Activated T-helper 1 cell treated with anti-CD3 and anti-CD28 coated beads, Interleukin-2, amount 50 U/mL, for 16 hours (primary cell): ENCODE measurements around the gene SPATA17.
"Not testable (repeated sequence)": the region's sequence is repeated elsewhere in the genome, so short reads cannot be mapped to it uniquely, and the experiment has no call there.

Source experiments
- DNase-seq, 2 donors: peaks; one replicate each; pipeline ENCODE4 v3.0.0-alpha.2; 2020; ENCODE audit warnings: low read depth in 1 of 2, low spot score in 1 of 2

Gene SPATA17, protein sequence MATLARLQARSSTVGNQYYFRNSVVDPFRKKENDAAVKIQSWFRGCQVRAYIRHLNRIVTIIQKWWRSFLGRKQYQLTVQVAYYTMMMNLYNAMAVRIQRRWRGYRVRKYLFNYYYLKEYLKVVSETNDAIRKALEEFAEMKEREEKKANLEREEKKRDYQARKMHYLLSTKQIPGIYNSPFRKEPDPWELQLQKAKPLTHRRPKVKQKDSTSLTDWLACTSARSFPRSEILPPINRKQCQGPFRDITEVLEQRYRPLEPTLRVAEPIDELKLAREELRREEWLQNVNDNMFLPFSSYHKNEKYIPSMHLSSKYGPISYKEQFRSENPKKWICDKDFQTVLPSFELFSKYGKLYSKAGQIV

DNA sequence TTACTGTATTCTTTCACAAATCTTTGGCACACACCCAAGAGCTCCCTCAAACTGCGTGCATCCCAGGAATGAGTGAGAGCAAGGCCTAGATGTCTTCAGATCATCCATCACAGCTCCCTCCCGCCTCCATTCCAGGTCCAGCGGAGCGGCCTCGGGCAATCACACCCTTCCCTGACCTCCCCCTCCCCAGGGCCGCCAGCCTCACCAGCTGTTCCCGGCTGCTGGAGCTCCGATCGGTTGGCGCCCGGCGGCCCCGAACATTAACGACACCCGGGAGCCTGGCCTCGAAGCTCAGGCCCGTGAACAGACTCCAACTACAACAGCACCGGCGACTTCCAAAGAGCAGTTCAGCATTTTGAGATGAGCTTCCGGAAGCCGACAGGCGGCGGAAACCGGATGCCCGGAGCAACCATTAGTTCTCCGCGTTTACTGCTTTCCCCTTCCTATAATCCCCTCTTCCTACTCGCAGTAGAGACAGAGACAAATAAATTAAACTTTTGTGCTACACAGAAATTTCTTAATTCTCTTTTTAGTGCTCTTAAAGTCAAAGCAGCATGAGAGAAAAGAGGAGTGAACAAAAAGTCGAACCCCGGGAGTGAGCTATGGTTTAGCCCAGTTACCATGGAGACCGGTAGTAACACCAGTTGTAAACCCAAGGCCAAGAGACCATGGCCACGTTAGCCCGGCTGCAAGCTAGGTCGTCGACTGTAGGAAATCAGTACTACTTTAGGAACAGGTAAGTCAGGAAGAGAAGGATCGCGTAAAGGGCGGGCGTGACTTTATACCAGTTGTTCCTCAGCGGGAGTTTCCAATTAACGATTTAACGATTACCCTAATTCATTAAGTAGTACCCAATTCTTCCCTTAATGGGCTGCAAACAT lies at the start of gene SPATA17, which contains the start of gene GPATCH2:
SPATA17 (plus strand) TSS at position 634 of the 881 bp plus-strand sequence; CDS start at position 669, 35 bp downstream.
GPATCH2 (minus strand) TSS at position 380 of the 881 bp plus-strand sequence; CDS start at position 261, 119 bp downstream.
- DNase-seq = peak; percentile 53 to 65

DNA sequence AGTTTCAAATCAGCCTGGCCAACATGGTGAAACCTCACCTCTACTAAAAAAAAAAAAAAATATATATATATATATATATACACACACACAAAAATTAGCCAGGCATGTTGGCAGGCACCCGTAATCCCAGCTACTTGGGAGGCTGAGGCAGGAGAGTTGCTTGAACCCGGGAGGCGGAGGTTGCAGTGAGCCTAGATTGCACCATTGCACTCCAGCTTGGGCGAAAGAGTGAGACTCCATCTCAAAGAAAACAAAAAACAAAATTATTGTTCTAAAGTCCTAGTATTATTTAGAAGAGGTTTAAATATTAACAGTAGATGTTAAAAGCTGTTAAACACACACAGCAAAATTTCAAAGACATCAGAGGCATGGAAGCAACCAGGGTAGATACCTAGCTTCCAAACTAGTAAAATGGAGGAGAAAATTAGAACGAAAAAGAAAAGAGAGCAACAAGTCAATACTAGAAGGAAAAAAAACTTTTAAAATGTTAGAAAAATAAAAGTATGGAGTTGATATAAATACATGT lies 46.8 kb upstream of the SPATA17 start:
- not testable (repeated sequence) for DNase-seq

DNA sequence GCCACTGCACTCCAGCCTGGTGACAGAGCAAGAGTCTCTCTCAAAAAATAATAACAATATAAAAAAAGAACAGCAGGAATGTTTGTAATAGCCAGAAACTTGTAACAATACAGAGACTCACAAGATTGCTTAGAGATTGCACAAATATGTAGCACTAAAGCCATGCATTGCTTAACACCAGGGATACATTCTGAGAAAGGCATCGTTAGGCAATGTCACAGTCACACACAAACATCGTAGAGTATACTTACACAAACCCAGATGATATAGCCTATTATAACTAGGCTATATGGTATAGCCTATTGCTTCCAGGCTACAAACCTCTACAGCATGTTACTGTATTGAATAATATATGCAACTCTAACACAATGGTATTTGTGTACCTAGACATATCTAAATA lies 45.6 kb upstream of the SPATA17 start:
- DNase-seq = no peak

DNA sequence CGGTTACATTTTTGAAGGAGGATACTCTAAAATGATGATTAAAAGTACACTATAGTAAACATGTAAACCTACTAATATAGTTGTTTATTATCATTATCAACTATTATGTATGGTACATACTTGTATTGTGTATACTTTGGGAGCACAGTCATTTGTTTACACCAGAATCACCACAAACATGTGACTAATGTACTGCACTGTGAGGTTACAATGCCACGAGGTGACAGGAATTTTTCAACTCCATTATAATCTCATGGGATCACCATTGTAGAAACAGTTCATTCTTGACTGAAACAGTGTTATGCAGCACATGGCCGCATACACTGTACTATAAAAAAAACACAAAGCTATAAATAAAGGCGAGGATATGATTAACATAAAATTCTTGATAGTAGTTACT lies 44.6 kb upstream of the SPATA17 start:
- DNase-seq = no peak

DNA sequence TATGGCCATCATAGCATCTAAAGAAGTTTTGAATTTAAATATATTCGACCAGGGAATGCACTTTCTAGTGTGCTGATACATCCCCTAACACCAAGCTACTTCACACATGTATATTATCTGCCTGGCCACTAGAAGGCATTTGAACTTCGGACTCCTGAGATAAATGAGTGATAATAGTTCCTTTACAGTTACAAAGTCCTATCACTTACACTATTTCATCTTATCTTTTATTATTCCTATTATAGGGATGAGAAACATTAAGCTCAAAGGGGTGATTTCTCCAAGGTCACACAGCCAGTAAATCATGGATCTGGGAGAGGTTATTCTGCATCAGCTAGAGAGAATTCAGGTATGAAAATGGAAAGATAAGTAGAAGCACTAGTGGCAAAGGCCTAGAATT lies 40.5 kb upstream of the SPATA17 start:
- no peak for DNase-seq

DNA sequence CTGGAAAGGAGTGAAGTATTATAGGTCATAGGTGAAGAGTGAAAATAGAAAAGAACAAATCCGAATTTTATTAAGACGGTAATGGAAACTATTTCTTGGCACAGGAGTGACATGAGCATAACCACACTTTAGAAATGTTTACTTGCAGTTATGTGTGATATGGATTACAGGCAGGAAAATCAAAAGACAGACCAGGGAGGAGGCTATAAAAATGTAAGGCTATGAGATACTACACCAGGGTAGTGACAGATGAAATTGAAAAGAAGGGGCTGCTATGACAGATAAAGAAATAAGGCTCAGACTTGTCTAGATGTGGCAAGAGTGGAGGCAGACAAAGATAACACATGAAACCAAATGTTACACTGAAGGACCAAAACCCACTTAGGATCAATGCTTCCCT lies 32.0 kb upstream of the SPATA17 start:
- DNase-seq = no peak

DNA sequence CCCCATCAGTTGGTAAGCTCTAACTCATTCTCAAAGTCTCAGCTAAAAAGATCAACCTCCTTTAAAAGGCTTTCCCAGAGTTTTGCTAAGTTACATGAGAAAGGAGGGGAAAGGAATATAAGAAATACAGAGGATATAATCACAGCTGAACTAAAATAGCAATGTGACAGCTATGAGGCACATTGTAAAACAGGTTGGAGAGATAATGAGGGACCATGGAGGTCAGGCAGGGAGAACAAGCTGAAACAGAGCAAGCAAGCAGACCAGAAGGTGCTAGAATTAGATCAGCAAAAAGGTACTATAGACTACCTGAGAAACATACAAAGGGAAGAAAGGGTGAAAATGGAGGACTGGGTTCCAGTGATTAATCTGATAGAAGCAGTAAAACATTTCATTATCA lies 28.8 kb upstream of the SPATA17 start:
- DNase-seq = no peak

DNA sequence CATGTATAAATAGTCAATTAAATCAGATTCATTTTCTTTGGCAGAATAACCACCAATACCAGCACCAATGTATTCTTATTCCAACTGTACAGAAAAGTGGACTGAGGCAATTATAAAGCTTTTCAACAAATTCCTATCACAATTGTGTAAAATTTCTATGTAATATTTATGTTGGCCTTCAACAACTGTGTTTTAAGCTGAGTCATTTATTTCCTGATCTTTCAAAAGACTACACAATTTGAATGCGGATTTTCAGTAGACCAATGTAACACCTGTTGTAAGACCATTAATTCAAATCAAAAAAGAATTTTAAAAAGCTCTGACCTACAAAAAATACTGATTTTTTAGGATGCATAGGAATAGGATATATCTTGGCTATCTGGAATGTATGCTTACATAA lies 25.8 kb upstream of the SPATA17 start:
- DNase-seq = no peak

DNA sequence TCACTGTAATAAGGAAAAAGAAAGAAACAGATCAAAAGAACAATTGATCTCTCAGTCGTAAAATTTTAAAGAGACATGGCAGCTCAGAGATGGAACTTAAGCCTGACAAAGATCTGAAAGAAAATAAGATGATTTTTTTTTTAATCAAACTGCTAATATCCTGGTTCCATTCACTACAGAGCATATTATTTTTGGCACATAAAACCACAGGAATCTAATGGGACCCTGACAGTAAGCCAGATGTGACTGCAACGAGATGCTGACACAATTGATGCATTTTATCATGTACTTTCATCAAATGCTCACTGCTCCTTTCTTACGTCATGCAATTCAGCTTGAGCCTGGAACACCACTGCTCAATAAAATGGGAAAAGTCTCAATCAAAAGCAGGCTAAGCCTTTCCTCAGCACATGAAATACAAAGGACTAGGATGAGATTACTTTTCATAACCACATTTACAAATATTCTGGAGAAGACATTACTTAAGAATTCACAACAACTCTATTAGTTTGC lies 16.9 kb upstream of the SPATA17 start:
- DNase-seq = no peak

DNA sequence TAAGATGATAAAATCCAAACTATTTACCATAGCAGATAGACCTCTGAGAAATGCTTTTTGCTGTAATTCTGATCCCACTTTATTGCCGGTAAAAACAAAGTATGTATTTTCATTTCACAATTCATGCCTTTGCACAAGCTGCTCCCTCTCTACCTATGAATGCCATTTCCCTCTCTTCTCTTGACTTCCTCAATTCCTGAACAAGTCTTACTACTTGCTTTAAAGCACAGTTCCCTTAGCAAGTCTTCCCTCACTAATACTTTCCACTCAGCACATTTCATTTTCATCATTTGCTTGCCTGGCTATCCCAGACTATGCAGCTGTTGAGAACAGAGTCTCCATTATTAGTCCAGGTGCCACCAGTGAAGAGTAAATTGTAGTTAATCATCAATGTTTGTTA lies 14.0 kb upstream of the SPATA17 start:
- no peak for DNase-seq

DNA sequence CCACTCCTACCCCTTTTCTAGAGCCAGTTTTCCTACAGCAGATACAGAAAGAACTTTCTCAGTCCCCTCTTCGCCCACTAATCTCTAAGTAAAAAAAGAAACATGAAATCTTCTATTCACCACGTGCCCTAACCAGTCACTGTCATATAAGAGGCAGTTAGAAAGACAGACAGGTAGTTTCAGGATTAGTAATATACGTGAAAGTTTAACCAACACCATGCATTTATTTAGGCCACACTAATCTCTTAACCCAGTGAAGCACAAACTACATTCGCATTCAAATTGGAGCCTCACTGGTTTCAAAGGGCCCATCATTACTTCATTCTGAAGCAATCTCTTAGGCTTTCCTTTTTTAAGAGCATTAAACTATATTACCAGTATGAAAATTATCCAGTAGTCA lies 10.3 kb upstream of the SPATA17 start:
- no peak for DNase-seq

DNA sequence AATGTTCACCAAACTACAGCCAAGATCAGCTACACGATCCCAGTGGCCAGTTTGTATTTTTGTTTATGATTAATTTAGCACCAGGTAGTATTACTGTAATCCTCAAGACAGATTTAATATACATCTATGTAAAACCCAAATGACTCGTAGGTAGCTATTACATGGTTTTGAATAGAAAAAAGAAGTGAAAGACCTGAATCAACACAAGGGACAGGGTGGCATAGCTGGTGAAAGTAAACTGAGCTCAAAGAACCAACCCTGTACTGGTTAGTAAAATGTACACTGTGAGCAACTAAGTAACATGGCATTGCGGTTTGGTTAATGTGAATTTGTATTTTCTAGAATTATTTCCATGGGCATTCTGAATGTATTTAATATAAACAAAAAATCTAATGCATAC lies 9.1 kb upstream of the SPATA17 start:
- DNase-seq = no peak

DNA sequence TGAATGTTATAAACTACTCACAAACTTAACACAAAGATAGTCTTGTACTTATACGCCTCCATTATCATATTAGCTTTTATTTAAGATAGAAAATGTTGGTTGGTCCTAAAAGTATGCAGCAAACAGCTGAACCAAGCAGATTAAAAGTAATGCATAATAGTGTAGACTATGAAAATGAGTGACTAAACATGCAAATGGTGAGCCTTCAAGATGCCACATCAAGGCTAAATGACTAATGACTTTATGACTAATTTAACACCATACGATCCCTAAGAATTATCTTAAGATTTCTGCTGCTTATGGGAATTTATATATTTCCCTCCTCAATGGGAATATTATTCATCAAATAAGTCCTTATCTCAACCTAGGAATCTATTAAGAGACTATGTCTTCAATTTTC lies 4.8 kb upstream of the SPATA17 start:
- DNase-seq = no peak

DNA sequence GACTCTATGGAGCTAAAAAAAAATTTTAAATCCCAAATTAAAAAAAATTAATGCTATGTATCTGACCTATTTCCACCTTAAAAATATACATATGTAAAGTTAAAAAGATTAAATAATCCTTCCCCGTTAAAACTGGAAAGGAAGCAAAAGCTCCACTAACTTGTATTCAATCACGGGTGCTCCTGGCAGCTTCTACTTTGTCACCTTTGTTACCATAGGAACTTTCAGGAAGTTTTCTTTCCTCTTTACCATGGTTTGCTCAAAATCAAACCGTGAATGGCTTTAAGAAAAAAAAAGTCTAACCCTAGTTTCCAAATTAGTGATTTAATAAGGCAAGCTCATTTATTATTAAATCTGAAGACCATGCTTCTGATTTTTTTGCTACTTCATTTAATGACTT lies 3.7 kb upstream of the SPATA17 start:
- DNase-seq = no peak

DNA sequence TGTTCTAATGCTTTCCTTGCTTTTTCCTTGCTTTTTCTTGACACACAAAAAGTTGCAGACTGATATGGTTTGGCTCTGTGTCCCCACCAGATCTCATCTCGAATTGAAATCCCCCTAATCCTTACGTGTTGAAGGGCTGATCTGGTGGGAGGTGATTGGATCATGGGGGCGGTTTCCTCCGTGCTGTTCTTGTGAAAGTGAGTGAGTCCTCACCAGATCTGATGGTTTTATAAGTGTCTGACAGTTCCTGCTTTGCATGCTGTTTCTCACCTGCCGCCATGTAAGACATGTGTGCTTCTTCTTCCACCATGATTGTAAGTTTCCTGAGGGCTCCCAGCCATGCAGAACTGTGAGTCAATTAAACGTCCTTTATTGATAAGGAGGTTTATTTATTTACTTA lies 11.3 kb downstream of the SPATA17 start:
- no peak for DNase-seq

DNA sequence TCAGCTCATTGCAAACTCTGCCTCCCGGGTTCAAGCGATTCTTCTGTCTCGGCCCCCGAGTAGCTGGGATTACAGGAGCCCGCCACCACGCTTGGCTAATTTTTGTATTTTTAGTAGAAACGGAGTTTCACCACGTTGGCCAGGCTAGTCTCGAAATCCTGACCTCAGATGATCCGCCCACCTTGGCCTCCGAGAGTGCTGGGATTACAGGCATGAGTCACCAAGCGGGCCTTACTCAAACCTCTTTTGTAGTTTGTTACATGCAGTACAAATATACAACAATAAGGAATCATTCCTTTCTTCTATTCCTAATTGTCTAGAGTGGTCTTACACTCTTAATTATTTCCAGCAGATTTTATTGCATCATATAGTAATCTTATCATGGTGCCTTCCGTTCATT lies 16.6 kb downstream of the SPATA17 start:
- DNase-seq = no peak

DNA sequence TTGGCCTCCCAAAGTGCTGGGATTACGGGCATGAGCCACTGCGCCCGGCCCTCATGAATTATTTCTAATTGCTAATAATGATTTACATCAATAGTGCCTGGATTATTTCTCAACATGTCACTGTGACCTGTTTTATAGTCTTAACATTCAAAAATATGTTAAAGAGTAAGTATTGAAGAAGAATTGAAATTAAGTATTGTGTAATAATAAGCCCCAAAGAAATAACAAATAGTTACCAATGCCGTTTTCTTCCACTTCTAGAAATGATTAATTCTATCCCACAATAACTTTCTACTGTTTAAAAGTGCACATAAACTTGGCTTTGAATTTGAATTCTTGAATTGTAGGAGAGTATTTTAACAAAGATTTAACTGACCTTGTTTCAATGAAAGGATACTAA lies 19.5 kb downstream of the SPATA17 start:
- DNase-seq = no peak

DNA sequence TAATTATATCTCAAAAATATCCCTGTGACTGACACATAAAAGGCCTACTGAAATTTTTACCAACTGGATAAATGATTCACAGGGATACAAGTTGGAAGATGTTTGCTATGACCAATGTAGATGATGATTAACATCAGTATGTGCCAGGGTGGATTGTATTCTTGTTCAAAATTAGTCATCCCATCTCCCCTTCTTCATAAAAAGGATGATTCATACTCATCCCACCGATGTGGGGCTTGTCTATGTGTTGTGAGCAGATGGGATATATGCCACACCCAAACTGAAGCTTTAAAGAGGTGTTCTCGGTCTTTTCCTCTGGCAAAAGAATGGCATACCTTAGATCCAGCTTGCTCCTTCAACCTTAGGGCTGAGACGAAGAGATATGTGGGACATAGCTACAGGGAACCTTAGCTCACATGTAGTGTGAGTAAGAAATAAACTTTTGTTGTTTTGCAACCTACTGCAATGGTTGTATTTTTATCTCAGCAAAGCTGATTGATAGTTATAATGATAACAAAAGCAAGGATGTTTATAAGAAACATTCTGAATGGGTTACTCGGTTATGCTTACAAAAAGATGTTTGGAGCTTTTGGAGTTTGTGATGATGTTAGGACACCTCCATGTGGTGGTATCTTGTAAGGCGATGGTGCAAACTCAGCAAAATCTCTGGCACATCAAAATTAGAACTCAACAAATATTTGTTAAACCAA lies 29.4 kb downstream of the SPATA17 start:
- no peak for DNase-seq

DNA sequence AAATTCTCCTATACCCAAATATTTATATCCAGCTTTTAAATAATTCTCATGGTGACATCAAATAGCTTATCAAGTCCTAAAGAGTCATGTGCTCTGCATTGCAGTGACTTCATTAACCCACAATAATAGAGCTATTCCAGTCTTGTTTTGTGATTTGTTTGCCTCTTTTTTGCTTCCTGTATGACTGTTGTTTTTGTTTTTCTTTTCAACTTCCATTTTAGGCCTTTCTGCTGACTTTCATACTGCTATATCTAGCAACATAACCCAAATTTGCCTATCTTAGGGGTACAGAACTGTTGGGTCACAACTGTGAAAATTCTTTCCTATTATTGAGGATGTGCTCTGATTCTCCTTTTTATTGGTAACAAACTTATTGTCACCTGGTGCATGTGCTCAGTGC lies 30.3 kb downstream of the SPATA17 start:
- no peak for DNase-seq

DNA sequence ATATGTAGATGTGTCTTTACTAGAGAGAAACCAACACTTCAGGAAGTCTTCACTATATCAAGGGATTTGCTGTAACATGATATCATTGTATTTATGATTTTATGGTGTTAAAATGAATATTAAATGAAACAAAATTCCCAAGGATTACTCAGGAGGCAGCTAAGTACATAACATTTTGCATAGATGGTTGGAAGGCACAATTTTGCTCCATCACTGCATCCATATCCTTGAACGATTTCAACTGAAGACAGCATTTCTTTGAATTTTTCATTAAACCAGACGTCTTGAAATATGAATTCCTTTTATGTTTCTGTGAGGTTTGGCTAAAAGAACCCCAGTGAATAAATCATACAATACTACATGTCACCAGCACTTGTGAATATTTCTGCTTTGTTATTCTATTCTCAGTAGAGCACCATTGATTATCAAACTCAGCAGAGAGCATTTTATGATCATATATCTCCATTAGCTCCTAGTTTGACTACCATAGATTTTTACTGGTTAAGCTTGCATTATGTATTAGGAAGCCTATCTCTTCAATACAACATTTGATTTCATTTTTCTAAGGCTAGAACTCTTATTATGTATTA lies 37.3 kb downstream of the SPATA17 start:
- DNase-seq = no peak

DNA sequence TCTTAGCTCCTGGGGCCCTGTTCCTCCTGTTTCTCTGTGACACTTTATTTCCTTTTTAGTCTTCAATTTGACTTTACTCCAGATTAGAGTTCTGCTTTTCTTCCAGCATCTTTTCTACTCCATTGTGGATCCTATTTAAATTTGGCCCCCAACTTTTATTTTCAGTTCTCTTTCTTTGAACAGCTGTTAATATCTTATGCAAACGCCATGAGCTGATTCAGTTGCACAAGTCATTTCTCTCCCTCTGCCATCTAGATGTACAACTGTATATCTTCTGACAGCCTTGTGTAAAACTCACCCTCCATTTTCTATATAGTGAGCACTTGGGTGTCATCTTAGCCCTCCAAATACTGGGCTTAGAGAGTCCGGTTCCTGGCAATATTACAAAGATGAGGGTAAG lies 42.2 kb downstream of the SPATA17 start:
- no peak for DNase-seq
